Measurements from ENCODE around the gene PIAS1.

DNA sequence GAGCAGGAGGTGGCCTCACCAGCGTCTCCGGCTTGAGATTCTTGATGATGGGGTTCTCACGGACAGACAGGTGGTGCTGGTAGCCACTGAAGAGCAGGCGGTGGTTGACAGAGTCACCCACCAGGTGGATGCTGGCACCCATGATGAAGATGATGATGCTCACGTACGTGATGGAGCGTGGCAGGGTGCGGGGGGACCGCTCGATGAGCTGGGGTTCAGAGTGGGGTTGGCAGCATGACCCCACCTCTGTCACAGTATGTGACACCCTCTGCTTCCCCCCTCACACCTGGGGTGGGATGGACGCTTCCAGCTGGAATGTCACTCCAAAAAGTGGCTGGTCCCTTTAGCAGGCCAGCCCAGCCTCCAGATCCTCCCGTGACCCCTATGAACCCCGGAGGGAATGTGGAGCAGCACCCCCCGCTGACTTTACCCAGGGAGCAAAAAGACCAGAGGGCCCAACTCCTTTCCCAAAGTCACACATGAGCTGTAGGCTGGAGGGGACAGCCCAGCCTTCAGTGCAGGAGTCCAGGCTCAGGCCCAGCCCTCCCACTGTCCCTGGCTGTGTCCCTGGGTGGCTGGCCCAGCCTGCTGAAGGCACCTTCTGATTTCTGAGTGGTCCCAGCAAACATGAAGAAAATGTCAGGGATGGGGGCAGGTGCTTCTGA is 157.7 kb downstream of the PIAS1 start:
- TF ChIP-seq EP300 (IDR thresholded peaks at IDR 0.05; ENCODE audit: borderline replicate concordance), result no peak
- TF ChIP-seq EGR1 (IDR thresholded peaks at IDR 0.05), result no peak
